ENCODE results near the gene TTLL5. TPM values are rescaled to one million over a fixed set of nuclear protein-coding genes. Genes with fewer than 3 reads are reported as not detected.

TTLL5 gene
- total and polyA plus RNA-seq, 9 of the 15 experiments (the other 6 are each of a cell fraction or from before 2014, with no cell fraction given): 4.1 to 18.9 (median 12.6) TPM

DNA sequence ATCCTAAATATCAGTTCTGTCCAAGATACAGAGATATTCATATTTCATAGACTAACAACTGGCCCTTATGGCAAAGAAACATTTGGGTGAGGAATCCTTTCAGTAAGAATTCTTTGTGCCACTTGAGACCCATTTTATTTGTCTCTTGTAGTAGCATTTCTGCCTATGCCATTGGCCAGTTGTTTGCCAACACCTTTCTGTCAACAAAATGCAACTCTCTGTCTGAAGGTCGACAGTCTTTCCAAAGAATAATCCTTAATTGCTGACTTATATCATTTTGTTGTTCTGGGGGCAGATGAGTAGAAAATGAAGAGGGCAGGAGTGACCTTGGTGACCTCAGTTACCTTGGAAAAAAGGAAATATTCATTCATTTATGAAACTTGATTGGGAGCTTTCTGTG, 335.4 kb downstream of the TTLL5 start:
- 0% methylated on average over 1 of the region's 1 CpG for WGBS (ENCODE audit: insufficient coverage, low coverage, missing lambda C conversion rate)
- no peaks in the 10 kb centered on the region for H4K20me1 ChIP-seq (replicated peaks; ENCODE audit: control insufficient read depth, insufficient read depth, low read length)
- ATAC-seq: no peak
- ChIA-PET POLR2A (no interaction called here), CTCF (ENCODE audit: low intra/inter-chr PET ratio) (no interaction called here)
- H3K36me3 ChIP-seq (ENCODE audit: control insufficient read depth, insufficient read depth, low read length): no peaks in the 10 kb centered on the region
- FAIRE-seq: no peak
- no peak overlapping the region for H2AFZ ChIP-seq (ENCODE audit: low read depth, low read length)
- TF ChIP-seq POLR3G (IDR thresholded peaks at IDR 0.05; ENCODE audit: extremely low read depth, insufficient read length, insufficient replicate concordance) (no peak), SUPT5H (IDR thresholded peaks at IDR 0.05) (no peak), MXI1 (IDR thresholded peaks at IDR 0.05; ENCODE audit: low read depth, low read length) (no peak), ZFPM2 (CRISPR knock-in tag; IDR thresholded peaks at IDR 0.05) (no peak), NCOR1 (IDR thresholded peaks at IDR 0.05) (no peak), ADNP (tag; IDR thresholded peaks at IDR 0.05) (no peak), MCM3 (IDR thresholded peaks at IDR 0.05) (no peak)
- TF ChIP-seq, protein P1, sequence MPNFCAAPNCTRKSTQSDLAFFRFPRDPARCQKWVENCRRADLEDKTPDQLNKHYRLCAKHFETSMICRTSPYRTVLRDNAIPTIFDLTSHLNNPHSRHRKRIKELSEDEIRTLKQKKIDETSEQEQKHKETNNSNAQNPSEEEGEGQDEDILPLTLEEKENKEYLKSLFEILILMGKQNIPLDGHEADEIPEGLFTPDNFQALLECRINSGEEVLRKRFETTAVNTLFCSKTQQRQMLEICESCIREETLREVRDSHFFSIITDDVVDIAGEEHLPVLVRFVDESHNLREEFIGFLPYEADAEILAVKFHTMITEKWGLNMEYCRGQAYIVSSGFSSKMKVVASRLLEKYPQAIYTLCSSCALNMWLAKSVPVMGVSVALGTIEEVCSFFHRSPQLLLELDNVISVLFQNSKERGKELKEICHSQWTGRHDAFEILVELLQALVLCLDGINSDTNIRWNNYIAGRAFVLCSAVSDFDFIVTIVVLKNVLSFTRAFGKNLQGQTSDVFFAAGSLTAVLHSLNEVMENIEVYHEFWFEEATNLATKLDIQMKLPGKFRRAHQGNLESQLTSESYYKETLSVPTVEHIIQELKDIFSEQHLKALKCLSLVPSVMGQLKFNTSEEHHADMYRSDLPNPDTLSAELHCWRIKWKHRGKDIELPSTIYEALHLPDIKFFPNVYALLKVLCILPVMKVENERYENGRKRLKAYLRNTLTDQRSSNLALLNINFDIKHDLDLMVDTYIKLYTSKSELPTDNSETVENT (CRISPR knock-in tag; IDR thresholded peaks at IDR 0.05): no peak
- TF ChIP-seq, protein P2, sequence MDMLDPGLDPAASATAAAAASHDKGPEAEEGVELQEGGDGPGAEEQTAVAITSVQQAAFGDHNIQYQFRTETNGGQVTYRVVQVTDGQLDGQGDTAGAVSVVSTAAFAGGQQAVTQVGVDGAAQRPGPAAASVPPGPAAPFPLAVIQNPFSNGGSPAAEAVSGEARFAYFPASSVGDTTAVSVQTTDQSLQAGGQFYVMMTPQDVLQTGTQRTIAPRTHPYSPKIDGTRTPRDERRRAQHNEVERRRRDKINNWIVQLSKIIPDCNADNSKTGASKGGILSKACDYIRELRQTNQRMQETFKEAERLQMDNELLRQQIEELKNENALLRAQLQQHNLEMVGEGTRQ (CRISPR knock-in tag; IDR thresholded peaks at IDR 0.05): no peak
- TF ChIP-seq, protein P3, sequence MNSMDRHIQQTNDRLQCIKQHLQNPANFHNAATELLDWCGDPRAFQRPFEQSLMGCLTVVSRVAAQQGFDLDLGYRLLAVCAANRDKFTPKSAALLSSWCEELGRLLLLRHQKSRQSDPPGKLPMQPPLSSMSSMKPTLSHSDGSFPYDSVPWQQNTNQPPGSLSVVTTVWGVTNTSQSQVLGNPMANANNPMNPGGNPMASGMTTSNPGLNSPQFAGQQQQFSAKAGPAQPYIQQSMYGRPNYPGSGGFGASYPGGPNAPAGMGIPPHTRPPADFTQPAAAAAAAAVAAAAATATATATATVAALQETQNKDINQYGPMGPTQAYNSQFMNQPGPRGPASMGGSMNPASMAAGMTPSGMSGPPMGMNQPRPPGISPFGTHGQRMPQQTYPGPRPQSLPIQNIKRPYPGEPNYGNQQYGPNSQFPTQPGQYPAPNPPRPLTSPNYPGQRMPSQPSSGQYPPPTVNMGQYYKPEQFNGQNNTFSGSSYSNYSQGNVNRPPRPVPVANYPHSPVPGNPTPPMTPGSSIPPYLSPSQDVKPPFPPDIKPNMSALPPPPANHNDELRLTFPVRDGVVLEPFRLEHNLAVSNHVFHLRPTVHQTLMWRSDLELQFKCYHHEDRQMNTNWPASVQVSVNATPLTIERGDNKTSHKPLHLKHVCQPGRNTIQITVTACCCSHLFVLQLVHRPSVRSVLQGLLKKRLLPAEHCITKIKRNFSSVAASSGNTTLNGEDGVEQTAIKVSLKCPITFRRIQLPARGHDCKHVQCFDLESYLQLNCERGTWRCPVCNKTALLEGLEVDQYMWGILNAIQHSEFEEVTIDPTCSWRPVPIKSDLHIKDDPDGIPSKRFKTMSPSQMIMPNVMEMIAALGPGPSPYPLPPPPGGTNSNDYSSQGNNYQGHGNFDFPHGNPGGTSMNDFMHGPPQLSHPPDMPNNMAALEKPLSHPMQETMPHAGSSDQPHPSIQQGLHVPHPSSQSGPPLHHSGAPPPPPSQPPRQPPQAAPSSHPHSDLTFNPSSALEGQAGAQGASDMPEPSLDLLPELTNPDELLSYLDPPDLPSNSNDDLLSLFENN (IDR thresholded peaks at IDR 0.05; ENCODE audit: low read depth in 2 of 2, low read length in 2 of 2): no peak
- TF ChIP-seq, protein P4, sequence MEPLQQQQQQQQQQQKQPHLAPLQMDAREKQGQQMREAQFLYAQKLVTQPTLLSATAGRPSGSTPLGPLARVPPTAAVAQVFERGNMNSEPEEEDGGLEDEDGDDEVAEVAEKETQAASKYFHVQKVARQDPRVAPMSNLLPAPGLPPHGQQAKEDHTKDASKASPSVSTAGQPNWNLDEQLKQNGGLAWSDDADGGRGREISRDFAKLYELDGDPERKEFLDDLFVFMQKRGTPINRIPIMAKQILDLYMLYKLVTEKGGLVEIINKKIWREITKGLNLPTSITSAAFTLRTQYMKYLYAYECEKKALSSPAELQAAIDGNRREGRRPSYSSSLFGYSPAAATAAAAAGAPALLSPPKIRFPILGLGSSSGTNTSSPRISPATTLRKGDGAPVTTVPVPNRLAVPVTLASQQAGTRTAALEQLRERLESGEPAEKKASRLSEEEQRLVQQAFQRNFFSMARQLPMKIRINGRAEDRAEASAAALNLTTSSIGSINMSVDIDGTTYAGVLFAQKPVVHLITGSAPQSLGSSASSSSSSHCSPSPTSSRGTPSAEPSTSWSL (CRISPR knock-in tag; IDR thresholded peaks at IDR 0.05; ENCODE audit: borderline replicate concordance): no peak
- no peak overlapping the region for H3K27ac ChIP-seq (ENCODE audit: extremely low read depth, low read depth, low read length)
- no TSS peak for BruUV-seq (replicated peaks)
- H3K27me3 ChIP-seq (ENCODE audit: control insufficient read depth in 2 of 2, insufficient read depth in 2 of 2, low read length in 2 of 2): no peaks in the 10 kb centered on the region
- no peak overlapping the region for H3K9ac ChIP-seq (ENCODE audit: insufficient read depth in 1 of 2, low read depth in 2 of 2, low read length in 2 of 2)
- no peaks in the 10 kb centered on the region for H3K4me1 ChIP-seq (replicated peaks in 1 of 2; ENCODE audit: control insufficient read depth in 2 of 2, insufficient read depth in 2 of 2, low read length in 2 of 2)
- intact Hi-C loops (cut with micrococcal nuclease): no loop called here
- no peak overlapping the region for H3K4me2 ChIP-seq (ENCODE audit: insufficient read depth, low read length)
- no peaks in the 10 kb centered on the region for H3K79me2 ChIP-seq (ENCODE audit: control insufficient read depth, insufficient read depth, low read length)
- DNase-seq (ENCODE audit: extremely low read depth in 1 of 4, low spot score in 3 of 4): no peak
- no peaks in the 10 kb centered on the region for H3K9me3 ChIP-seq (replicated peaks; ENCODE audit: control insufficient read depth, insufficient read depth, low read depth, low read length)
- in situ Hi-C loops (cut with MboI): no loop called here
- H3K9me1 ChIP-seq (ENCODE audit: control insufficient read depth, insufficient read depth, low read length): no peaks in the 10 kb centered on the region
- no peak overlapping the region for H3K4me3 ChIP-seq
